ENCODE measurements around the gene CAMK1D.

DNA sequence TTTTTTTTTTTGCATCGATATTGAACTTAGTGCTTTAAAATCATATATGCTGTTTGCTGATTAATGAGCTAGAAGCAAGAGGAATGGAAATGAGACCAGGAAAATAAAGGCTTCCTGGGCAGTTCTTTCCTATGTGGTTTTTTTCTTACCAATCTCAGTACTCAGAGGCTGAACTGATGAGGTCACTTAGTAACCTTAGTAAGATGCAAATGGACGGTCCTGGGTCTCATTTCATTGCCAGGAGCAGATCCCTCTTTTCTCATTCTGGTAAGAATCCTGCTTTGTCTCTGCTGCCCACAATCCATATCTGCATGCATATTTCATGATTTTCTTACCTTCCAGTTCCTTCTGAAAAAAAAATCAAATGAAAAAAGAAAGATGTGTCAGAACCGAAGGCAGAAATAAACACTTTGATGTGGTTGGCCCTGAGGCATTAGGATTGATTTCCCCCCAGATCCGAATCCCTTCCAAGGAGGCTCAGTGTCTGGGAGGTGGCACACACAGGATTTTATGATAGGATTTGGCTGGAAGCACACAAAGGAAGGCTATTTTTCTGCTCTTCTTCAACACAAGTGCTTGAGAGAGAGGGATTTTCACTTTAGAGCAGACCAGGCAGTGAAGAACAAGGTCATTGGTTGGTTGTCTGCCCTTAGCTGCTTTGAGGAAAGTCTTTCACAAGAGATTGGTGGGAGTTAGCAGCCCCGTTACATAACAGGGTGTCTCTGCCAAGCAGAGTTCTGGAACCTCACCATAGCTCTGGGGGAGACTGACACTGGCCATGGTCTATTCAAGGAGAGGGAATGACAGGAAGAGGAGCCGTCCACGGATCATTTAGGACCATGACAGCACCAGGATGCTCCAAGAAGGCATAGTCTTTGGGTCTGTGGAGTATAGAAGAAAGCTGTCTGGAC, 150.0 kb downstream of the CAMK1D start:
- no peak for TF ChIP-seq EZH2 (IDR thresholded peaks at IDR 0.05; ENCODE audit: borderline replicate concordance, low read depth, low read length, severe bottlenecking)
- TF ChIP-seq, protein P1, sequence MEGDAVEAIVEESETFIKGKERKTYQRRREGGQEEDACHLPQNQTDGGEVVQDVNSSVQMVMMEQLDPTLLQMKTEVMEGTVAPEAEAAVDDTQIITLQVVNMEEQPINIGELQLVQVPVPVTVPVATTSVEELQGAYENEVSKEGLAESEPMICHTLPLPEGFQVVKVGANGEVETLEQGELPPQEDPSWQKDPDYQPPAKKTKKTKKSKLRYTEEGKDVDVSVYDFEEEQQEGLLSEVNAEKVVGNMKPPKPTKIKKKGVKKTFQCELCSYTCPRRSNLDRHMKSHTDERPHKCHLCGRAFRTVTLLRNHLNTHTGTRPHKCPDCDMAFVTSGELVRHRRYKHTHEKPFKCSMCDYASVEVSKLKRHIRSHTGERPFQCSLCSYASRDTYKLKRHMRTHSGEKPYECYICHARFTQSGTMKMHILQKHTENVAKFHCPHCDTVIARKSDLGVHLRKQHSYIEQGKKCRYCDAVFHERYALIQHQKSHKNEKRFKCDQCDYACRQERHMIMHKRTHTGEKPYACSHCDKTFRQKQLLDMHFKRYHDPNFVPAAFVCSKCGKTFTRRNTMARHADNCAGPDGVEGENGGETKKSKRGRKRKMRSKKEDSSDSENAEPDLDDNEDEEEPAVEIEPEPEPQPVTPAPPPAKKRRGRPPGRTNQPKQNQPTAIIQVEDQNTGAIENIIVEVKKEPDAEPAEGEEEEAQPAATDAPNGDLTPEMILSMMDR (IDR thresholded peaks at IDR 0.05; ENCODE audit: borderline replicate concordance, extremely low read depth, low read length, poor library complexity, severe bottlenecking), result no peak

Data from DND-41 (cell line).